GM23338 (cell line): ENCODE results near the gene CLN6.

ENCODE experiments used
- CTCF ChIP-seq, 2 experiments: fragments of 200-600 bp in 1 of 2; sonication (generic) in 1 of 2; conservative IDR thresholded peaks; 2 replicates each; pipeline versions ENCODE4 v1.5.1 to v1.6.1; 2016 to 2017; ENCODE audit warnings: antibody characterized with exemption in 2 of 2, low read depth in 2 of 2, mild to moderate bottlenecking in 2 of 2, moderate library complexity in 1 of 2
- EZH2 ChIP-seq: fragments of 200-600 bp; sonication (generic); IDR thresholded peaks from one replicate; pipeline ENCODE4 v1.8.0; 2017; ENCODE audit warnings: antibody characterized with exemption, mild to moderate bottlenecking, low read depth; ENCODE audit not compliant: unreplicated experiment
- EZH2phosphoT487 ChIP-seq: fragments of 200-600 bp; sonication (generic); IDR thresholded peaks from one replicate; pipeline ENCODE4 v1.8.1; 2018; ENCODE audit warnings: antibody characterized with exemption; ENCODE audit not compliant: unreplicated experiment

GRCh38 chr15:68206711-68207151, 22.8 kb downstream of the CLN6 start:
- no peak for TF ChIP-seq CTCF (conservative IDR thresholded peaks at IDR 0.05; ENCODE audit: low read depth in 2 of 2)
- no peak for TF ChIP-seq EZH2phosphoT487
- TF ChIP-seq EZH2, result no peak
